Neural crest cell (in vitro differentiated cells): Measurements from ENCODE around the gene ORC6. TPM values are rescaled to one million over a fixed set of nuclear protein-coding genes. Genes with fewer than 3 reads are reported as not detected.
"Not testable (repeated sequence)": the region's sequence is repeated elsewhere in the genome, so short reads cannot be mapped to it uniquely, and the experiment has no call there.

Experiments
- DNase-seq: peaks from one replicate; pipeline ENCODE4 v3.0.0; 2021; ENCODE audit warnings: low read depth, mixed read lengths, low spot score
- H3K27ac Mint-ChIP-seq: one replicate; pipeline ENCODE4 v1.8.0; 2021; ENCODE audit warnings: mild to moderate bottlenecking, mixed read lengths; ENCODE audit not compliant: unreplicated experiment
- H3K27me3 Mint-ChIP-seq: 2 replicates; pipeline ENCODE4 v1.8.0; 2021; ENCODE audit warnings: low read depth, mild to moderate bottlenecking, mixed read lengths
- H3K36me3 Mint-ChIP-seq: 2 replicates; pipeline ENCODE4 v1.8.0; 2021; ENCODE audit warnings: low read depth, mild to moderate bottlenecking, mixed read lengths
- H3K4me1 Mint-ChIP-seq: 2 replicates; pipeline ENCODE4 v1.8.0; 2021; ENCODE audit warnings: mixed read lengths
- H3K4me3 Mint-ChIP-seq: one replicate; pipeline ENCODE4 v1.8.0; 2021; ENCODE audit warnings: mild to moderate bottlenecking, mixed read lengths
- H3K9me3 Mint-ChIP-seq: 2 replicates; pipeline ENCODE4 v1.8.0; 2021; ENCODE audit warnings: mixed read lengths
- total RNA-seq: library from RNA; stranded (reverse); gene quantifications from 2 replicates; pipeline ENCODE4 v1.2.1, GENCODE V29; 2021
- TF ChIP-seq, protein P1 (sequence below): fragments of 200-600 bp; sonication (generic); conservative IDR thresholded peaks from 2 replicates; pipeline ENCODE4 v1.5.0; 2021; ENCODE audit warnings: antibody characterized with exemption, mild to moderate bottlenecking

The ORC6 gene
- total RNA-seq, 1 donor from 2014 or later: 96.1 TPM

DNA sequence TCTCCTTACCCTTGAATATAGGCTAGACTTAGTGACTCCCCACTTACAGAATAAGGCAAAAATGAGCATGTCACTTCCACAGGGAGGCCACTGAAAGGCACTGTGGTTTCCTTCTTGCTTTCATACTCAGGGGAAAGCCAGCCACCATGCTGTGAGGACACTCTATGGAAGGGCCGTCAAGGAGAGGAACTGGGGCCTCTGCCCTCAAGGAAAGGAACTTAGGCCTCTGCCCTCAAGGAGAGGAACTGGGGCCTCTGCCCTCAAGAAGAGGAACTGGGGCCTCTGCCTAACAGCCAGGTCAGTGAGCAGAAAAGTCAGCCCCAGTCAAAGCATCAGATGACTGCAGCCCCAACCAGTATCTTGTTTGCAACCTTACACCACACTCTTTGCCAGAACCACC, 30.5 kb upstream of the ORC6 start:
- Mint-ChIP-seq H3K4me3 (no peak overlapping the region), H3K27ac (peak overlapping the region; percentile 6), H3K4me1 (no peaks in the 10 kb centered on the region), H3K27me3 (no peaks in the 10 kb centered on the region), H3K36me3 (peaks cover 17% of the 10 kb centered on the region), H3K9me3 (no peaks in the 10 kb centered on the region)
- TF ChIP-seq, protein P1, sequence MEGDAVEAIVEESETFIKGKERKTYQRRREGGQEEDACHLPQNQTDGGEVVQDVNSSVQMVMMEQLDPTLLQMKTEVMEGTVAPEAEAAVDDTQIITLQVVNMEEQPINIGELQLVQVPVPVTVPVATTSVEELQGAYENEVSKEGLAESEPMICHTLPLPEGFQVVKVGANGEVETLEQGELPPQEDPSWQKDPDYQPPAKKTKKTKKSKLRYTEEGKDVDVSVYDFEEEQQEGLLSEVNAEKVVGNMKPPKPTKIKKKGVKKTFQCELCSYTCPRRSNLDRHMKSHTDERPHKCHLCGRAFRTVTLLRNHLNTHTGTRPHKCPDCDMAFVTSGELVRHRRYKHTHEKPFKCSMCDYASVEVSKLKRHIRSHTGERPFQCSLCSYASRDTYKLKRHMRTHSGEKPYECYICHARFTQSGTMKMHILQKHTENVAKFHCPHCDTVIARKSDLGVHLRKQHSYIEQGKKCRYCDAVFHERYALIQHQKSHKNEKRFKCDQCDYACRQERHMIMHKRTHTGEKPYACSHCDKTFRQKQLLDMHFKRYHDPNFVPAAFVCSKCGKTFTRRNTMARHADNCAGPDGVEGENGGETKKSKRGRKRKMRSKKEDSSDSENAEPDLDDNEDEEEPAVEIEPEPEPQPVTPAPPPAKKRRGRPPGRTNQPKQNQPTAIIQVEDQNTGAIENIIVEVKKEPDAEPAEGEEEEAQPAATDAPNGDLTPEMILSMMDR: no peak
- DNase-seq: no peak

DNA sequence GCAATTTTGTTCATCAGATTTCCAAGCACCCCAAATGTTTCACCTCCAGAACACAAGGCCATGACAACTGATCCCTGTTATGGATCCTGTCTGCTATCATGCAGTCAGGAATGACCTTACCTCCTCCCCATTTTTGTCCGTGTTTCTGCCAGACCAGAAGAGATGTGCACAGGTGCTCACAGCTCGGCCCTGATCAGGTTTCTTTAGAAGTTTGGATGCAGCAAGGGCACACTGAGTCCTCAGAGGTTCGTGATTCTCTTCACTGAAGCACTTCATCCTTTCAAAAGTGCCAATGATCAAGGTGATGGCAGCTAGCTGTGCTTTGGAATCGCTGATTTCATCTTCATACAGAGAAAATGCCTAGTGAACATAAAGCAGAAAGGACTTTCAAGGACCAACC, 27.3 kb upstream of the ORC6 start:
- TF ChIP-seq, protein P1: no peak
- H3K27ac Mint-ChIP-seq: no peak overlapping the region
- H3K9me3 Mint-ChIP-seq: no peaks in the 10 kb centered on the region
- H3K27me3 Mint-ChIP-seq: no peaks in the 10 kb centered on the region
- no peak overlapping the region for H3K4me3 Mint-ChIP-seq
- H3K36me3 Mint-ChIP-seq: peaks cover 6% of the 10 kb centered on the region
- DNase-seq: no peak
- no peaks in the 10 kb centered on the region for H3K4me1 Mint-ChIP-seq

DNA sequence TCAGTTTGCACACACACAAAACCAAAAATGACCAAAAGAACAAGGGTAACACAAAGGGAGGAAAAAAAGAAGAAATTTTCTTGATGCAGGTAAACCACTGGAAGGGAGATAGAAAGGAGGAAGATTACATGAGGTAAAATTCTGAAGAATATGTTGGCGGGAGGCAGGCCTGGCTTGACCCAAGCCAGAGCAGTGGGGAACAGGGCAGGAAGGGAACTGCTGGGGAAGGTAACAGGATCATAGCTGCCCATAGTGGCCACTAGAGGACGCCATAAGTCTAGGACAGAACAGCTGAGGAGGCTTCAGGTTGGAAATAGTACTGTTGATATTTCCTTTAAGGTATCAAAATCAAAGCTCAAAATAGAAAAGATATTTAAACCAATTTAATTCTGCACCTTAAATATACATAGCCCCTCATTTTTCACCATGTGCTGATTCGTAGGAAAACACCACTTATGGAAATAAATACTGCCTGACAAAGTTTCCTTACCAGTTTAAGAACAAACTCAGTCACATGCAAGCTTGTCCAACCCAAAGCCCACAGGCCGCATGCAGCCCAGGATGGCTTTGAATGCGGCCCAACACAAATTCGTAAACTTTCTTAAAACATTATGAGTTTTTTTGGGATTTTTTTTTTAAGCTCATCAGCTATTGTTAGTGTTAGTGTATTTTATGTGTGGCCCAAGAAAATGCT, 16.0 kb upstream of the ORC6 start:
- peak; percentile 39 for DNase-seq
- Mint-ChIP-seq H3K27ac (no peak overlapping the region), H3K27me3 (no peaks in the 10 kb centered on the region), H3K9me3 (no peaks in the 10 kb centered on the region), H3K36me3 (peaks cover 15% of the 10 kb centered on the region), H3K4me3 (no peak overlapping the region), H3K4me1 (no peaks in the 10 kb centered on the region)
- TF ChIP-seq, protein P1: peak; percentile 93

DNA sequence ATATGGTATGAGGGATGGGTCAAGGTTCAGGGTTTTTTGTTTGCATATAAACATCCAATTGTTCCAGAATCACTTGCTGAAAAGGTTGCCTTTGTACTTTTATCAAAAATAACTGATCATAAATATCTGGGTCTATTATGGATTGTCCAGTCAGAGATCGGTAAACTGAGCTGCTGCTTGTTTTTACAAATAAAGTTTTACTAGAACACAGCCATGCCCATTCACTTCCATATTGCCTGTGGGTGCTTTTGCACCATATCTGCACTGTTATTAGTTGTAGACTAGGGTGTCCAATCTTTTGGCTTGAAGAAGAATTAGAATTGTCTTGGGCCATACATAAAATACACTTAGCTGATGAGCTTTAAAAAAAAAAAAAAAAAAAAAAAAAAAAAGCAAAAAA, 11.5 kb upstream of the ORC6 start:
- H3K36me3 Mint-ChIP-seq: peaks cover 13% of the 10 kb centered on the region
- not testable (repeated sequence) for H3K4me1 Mint-ChIP-seq, H3K4me3 Mint-ChIP-seq, H3K27ac Mint-ChIP-seq, H3K27me3 Mint-ChIP-seq, DNase-seq, H3K9me3 Mint-ChIP-seq

DNA sequence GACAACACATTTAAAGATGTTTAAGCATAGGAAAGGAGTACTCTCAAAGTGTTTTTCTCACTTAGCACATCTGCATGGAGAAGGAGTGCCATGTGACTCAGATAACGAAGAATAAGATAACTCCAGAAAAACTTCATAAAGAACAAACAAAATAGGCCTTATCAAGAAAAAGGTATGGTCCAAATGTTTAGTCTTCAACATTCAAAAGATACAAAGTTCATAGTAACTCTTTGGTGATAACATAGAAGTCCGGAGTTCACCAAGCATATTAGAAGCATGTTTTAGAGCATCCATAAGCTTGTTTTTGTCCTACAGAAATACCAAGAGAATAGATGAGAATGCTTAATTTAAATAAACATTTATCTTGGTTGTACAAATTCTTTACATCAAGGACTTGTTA, 7.6 kb upstream of the ORC6 start:
- not testable (repeated sequence) for H3K4me3 Mint-ChIP-seq, H3K27me3 Mint-ChIP-seq, H3K4me1 Mint-ChIP-seq, H3K36me3 Mint-ChIP-seq, H3K9me3 Mint-ChIP-seq, H3K27ac Mint-ChIP-seq, DNase-seq

DNA sequence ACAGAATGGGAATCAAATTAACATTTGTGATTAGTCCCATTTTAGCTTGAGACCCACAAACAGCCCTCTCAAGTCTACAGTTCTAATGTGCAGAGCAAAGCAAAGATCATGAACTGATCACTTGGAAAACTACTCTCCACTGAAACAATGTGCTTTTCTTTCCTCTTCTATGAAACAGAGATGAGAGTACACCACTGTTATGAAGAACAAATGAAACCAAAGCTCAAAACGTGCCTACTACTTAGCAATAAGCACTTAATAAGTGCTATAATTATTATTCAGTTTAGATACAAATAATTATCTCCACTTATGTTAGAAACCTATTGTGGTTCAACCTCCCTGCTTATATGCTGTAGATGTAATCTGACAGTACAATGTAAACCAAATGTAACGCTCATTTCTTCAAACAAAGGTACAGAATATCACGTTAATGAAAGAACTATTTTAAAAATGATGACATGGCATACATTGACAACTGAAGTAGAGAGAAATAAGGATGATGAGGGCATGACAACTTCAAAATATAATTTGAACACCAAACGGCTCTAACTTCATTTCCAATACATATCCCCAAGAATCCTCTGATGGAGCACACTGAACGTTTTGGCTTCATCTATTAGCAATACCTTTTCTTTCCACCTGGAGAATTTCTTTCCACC, 2.5 kb upstream of the ORC6 start:
- Mint-ChIP-seq H3K4me1 (peaks cover 37% of the 10 kb centered on the region), H3K27me3 (no peaks in the 10 kb centered on the region), H3K4me3 (no peak overlapping the region)

More for the DNA sequence above, 2.5 kb upstream of the ORC6 start:
- TF ChIP-seq, protein P1: no peak
- no peaks in the 10 kb centered on the region for H3K9me3 Mint-ChIP-seq
- no peak overlapping the region for H3K27ac Mint-ChIP-seq
- H3K36me3 Mint-ChIP-seq: no peaks in the 10 kb centered on the region
- DNase-seq: no peak
